ENCODE results near the gene ABCC11.

ABCC11 gene

GRCh38 chr16:48155926-48156789, 91.2 kb downstream of the ABCC11 start, which contains the start of gene ABCC12:
Gene ABCC12, minus strand, starts transcription at chr16:48155993. Its CDS starts 9,569 bp downstream, at chr16:48146424.
- DNase-seq, result no peak
- Histone ChIP-seq H3K27ac (ENCODE audit: insufficient read depth, low read length, poor library complexity, severe bottlenecking) (no peak within 1 kb of the TSS), H3K4me3 (ENCODE audit: insufficient read depth, low read depth, low read length, poor library complexity, severe bottlenecking) (no peak within 1 kb of the TSS)

GRCh38 chr16:48153774-48154173, 93.6 kb downstream of the ABCC11 start:
- Histone ChIP-seq H3K4me3 (ENCODE audit: insufficient read depth, low read depth, low read length, poor library complexity, severe bottlenecking) (no peak overlapping the region), H3K36me3 (ENCODE audit: control insufficient read depth, insufficient read depth, low read length) (no peaks in the 10 kb centered on the region), H3K4me1 (ENCODE audit: control insufficient read depth, insufficient read depth, low read length, poor library complexity, severe bottlenecking) (peaks cover 3% of the 10 kb centered on the region), H3K27ac (ENCODE audit: insufficient read depth, low read length, poor library complexity, severe bottlenecking) (no peak overlapping the region), H3K9me3 (ENCODE audit: control insufficient read depth, low read length) (no peaks in the 10 kb centered on the region), H3K27me3 (replicated peaks; ENCODE audit: control insufficient read depth, insufficient read depth, low read length, poor library complexity, severe bottlenecking) (no peaks in the 10 kb centered on the region)
- no peak for DNase-seq

More at GRCh38 chr16:48155926-48156789, 91.2 kb downstream of the ABCC11 start, which contains the start of gene ABCC12:
- no peaks in the 10 kb centered on the region for H3K9me3 ChIP-seq (ENCODE audit: control insufficient read depth, low read length)
- H3K36me3 ChIP-seq (ENCODE audit: control insufficient read depth, insufficient read depth, low read length), result no peaks in the 10 kb centered on the region
- H3K27me3 ChIP-seq (replicated peaks; ENCODE audit: control insufficient read depth, insufficient read depth, low read length, poor library complexity, severe bottlenecking), result no peaks in the 10 kb centered on the region
- H3K4me1 ChIP-seq (ENCODE audit: control insufficient read depth, insufficient read depth, low read length, poor library complexity, severe bottlenecking), result peaks cover 3% of the 10 kb centered on the region

GRCh38 chr16:48152226-48152625, 95.1 kb downstream of the ABCC11 start:
- Histone ChIP-seq H3K9me3 (ENCODE audit: control insufficient read depth, low read length) (no peaks in the 10 kb centered on the region), H3K4me3 (ENCODE audit: insufficient read depth, low read depth, low read length, poor library complexity, severe bottlenecking) (no peak overlapping the region), H3K4me1 (ENCODE audit: control insufficient read depth, insufficient read depth, low read length, poor library complexity, severe bottlenecking) (peaks cover 3% of the 10 kb centered on the region), H3K27me3 (replicated peaks; ENCODE audit: control insufficient read depth, insufficient read depth, low read length, poor library complexity, severe bottlenecking) (no peaks in the 10 kb centered on the region), H3K36me3 (ENCODE audit: control insufficient read depth, insufficient read depth, low read length) (no peaks in the 10 kb centered on the region), H3K27ac (ENCODE audit: insufficient read depth, low read length, poor library complexity, severe bottlenecking) (no peak overlapping the region)
- no peak for DNase-seq

- no peaks in the 10 kb centered on the region for H3K4me1 ChIP-seq (ENCODE audit: control insufficient read depth, insufficient read depth, low read length, poor library complexity, severe bottlenecking)
- no peak for DNase-seq
- H3K4me3 ChIP-seq (ENCODE audit: insufficient read depth, low read depth, low read length, poor library complexity, severe bottlenecking), result no peak overlapping the region
- H3K9me3 ChIP-seq (ENCODE audit: control insufficient read depth, low read length), result no peaks in the 10 kb centered on the region
- H3K27ac ChIP-seq (ENCODE audit: insufficient read depth, low read length, poor library complexity, severe bottlenecking), result no peak overlapping the region
- no peaks in the 10 kb centered on the region for H3K27me3 ChIP-seq (replicated peaks; ENCODE audit: control insufficient read depth, insufficient read depth, low read length, poor library complexity, severe bottlenecking)
- no peaks in the 10 kb centered on the region for H3K36me3 ChIP-seq (ENCODE audit: control insufficient read depth, insufficient read depth, low read length)
These were observed 96.6 kb downstream of the ABCC11 start for GRCh38 chr16:48150707-48151106.

- H3K27me3 ChIP-seq (replicated peaks; ENCODE audit: control insufficient read depth, insufficient read depth, low read length, poor library complexity, severe bottlenecking), result no peaks in the 10 kb centered on the region
- no peaks in the 10 kb centered on the region for H3K9me3 ChIP-seq (ENCODE audit: control insufficient read depth, low read length)
- H3K4me1 ChIP-seq (ENCODE audit: control insufficient read depth, insufficient read depth, low read length, poor library complexity, severe bottlenecking), result no peaks in the 10 kb centered on the region
- no peaks in the 10 kb centered on the region for H3K36me3 ChIP-seq (ENCODE audit: control insufficient read depth, insufficient read depth, low read length)
- H3K4me3 ChIP-seq (ENCODE audit: insufficient read depth, low read depth, low read length, poor library complexity, severe bottlenecking), result no peak overlapping the region
- H3K27ac ChIP-seq (ENCODE audit: insufficient read depth, low read length, poor library complexity, severe bottlenecking), result no peak overlapping the region
- no peak for DNase-seq
These were observed 100.6 kb downstream of the ABCC11 start for GRCh38 chr16:48146710-48147109.

- Histone ChIP-seq H3K9me3 (ENCODE audit: control insufficient read depth, low read length) (no peaks in the 10 kb centered on the region), H3K27ac (ENCODE audit: insufficient read depth, low read length, poor library complexity, severe bottlenecking) (no peak overlapping the region), H3K27me3 (replicated peaks; ENCODE audit: control insufficient read depth, insufficient read depth, low read length, poor library complexity, severe bottlenecking) (no peaks in the 10 kb centered on the region), H3K36me3 (ENCODE audit: control insufficient read depth, insufficient read depth, low read length) (no peaks in the 10 kb centered on the region), H3K4me1 (ENCODE audit: control insufficient read depth, insufficient read depth, low read length, poor library complexity, severe bottlenecking) (no peaks in the 10 kb centered on the region), H3K4me3 (ENCODE audit: insufficient read depth, low read depth, low read length, poor library complexity, severe bottlenecking) (no peak overlapping the region)
- no peak for DNase-seq
These were observed 101.2 kb downstream of the ABCC11 start for GRCh38 chr16:48146131-48146530.

- H3K9me3 ChIP-seq (ENCODE audit: control insufficient read depth, low read length), result no peaks in the 10 kb centered on the region
- H3K27ac ChIP-seq (ENCODE audit: insufficient read depth, low read length, poor library complexity, severe bottlenecking), result no peak overlapping the region
- no peak overlapping the region for H3K4me3 ChIP-seq (ENCODE audit: insufficient read depth, low read depth, low read length, poor library complexity, severe bottlenecking)
- H3K36me3 ChIP-seq (ENCODE audit: control insufficient read depth, insufficient read depth, low read length), result no peaks in the 10 kb centered on the region
- no peaks in the 10 kb centered on the region for H3K4me1 ChIP-seq (ENCODE audit: control insufficient read depth, insufficient read depth, low read length, poor library complexity, severe bottlenecking)
- no peak for DNase-seq
- H3K27me3 ChIP-seq (replicated peaks; ENCODE audit: control insufficient read depth, insufficient read depth, low read length, poor library complexity, severe bottlenecking), result no peaks in the 10 kb centered on the region
These were observed 103.4 kb downstream of the ABCC11 start for GRCh38 chr16:48143812-48144368.

- Histone ChIP-seq H3K4me1 (ENCODE audit: control insufficient read depth, insufficient read depth, low read length, poor library complexity, severe bottlenecking) (no peaks in the 10 kb centered on the region), H3K27ac (ENCODE audit: insufficient read depth, low read length, poor library complexity, severe bottlenecking) (no peak overlapping the region), H3K36me3 (ENCODE audit: control insufficient read depth, insufficient read depth, low read length) (no peaks in the 10 kb centered on the region), H3K9me3 (ENCODE audit: control insufficient read depth, low read length) (no peaks in the 10 kb centered on the region), H3K4me3 (ENCODE audit: insufficient read depth, low read depth, low read length, poor library complexity, severe bottlenecking) (no peak overlapping the region), H3K27me3 (replicated peaks; ENCODE audit: control insufficient read depth, insufficient read depth, low read length, poor library complexity, severe bottlenecking) (no peaks in the 10 kb centered on the region)
- DNase-seq, result no peak
These were observed 106.5 kb downstream of the ABCC11 start for GRCh38 chr16:48140821-48141220.

- no peak overlapping the region for H3K27ac ChIP-seq (ENCODE audit: insufficient read depth, low read length, poor library complexity, severe bottlenecking)
- no peaks in the 10 kb centered on the region for H3K9me3 ChIP-seq (ENCODE audit: control insufficient read depth, low read length)
- DNase-seq, result no peak
- H3K36me3 ChIP-seq (ENCODE audit: control insufficient read depth, insufficient read depth, low read length), result no peaks in the 10 kb centered on the region
- no peaks in the 10 kb centered on the region for H3K4me1 ChIP-seq (ENCODE audit: control insufficient read depth, insufficient read depth, low read length, poor library complexity, severe bottlenecking)
- H3K27me3 ChIP-seq (replicated peaks; ENCODE audit: control insufficient read depth, insufficient read depth, low read length, poor library complexity, severe bottlenecking), result no peaks in the 10 kb centered on the region
- H3K4me3 ChIP-seq (ENCODE audit: insufficient read depth, low read depth, low read length, poor library complexity, severe bottlenecking), result no peak overlapping the region
These were observed 107.8 kb downstream of the ABCC11 start for GRCh38 chr16:48139517-48139916.

- H3K27me3 ChIP-seq (replicated peaks; ENCODE audit: control insufficient read depth, insufficient read depth, low read length, poor library complexity, severe bottlenecking), result no peaks in the 10 kb centered on the region
- no peaks in the 10 kb centered on the region for H3K4me1 ChIP-seq (ENCODE audit: control insufficient read depth, insufficient read depth, low read length, poor library complexity, severe bottlenecking)
- H3K9me3 ChIP-seq (ENCODE audit: control insufficient read depth, low read length), result no peaks in the 10 kb centered on the region
- H3K4me3 ChIP-seq (ENCODE audit: insufficient read depth, low read depth, low read length, poor library complexity, severe bottlenecking), result no peak overlapping the region
- no peaks in the 10 kb centered on the region for H3K36me3 ChIP-seq (ENCODE audit: control insufficient read depth, insufficient read depth, low read length)
- DNase-seq, result no peak
- H3K27ac ChIP-seq (ENCODE audit: insufficient read depth, low read length, poor library complexity, severe bottlenecking), result no peak overlapping the region
These were observed 108.8 kb downstream of the ABCC11 start for GRCh38 chr16:48138543-48138942.
